H1 (cell line): ENCODE data around the gene CHP2. TPM values are rescaled to one million over a fixed set of nuclear protein-coding genes. Genes with fewer than 3 reads are reported as not detected.

Source experiments
- CTCF ChIA-PET: fragments of 300-600 bp; sonication (Branson Sonifier 250); formaldehyde crosslinking; loops from one replicate; lab custom pipeline; 2021; ENCODE audit not compliant: partially characterized antibody; lab: Charles Lee
- POLR2A ChIA-PET: fragments of 300-600 bp; sonication (Branson Sonifier 250); formaldehyde crosslinking; loops from one replicate; lab custom pipeline; 2021; ENCODE audit warnings: inconsistent platforms; ENCODE audit not compliant: partially characterized antibody; lab: Charles Lee
- DNase-seq, 2 experiments: peaks; one replicate each; pipeline versions ENCODE4 v3.0.0 to v3.0.0-alpha.2; 2010 to 2022; ENCODE audit warnings: low spot score in 2 of 2, low read depth in 1 of 2, mixed read lengths in 1 of 2
- FAIRE-seq: peaks from 2 replicates; lab custom pipeline; 2011; peaks lifted over from hg19 to GRCh38; lab: Jason Lieb, UNC
- H2AFZ ChIP-seq: 2 replicates; pipeline ENCODE4 v1.8.1; 2012; ENCODE audit warnings: low read length, inconsistent platforms
- H2AK5ac ChIP-seq: 2 replicates; pipeline ENCODE4 v1.6.1; 2013; ENCODE audit warnings: low read depth, low read length
- H2BK120ac ChIP-seq: replicated peaks from 2 replicates; pipeline ENCODE3; 2013; ENCODE audit warnings: low read depth, low read length, inconsistent platforms
- H2BK12ac ChIP-seq: 2 replicates; pipeline ENCODE4 v1.6.1; 2013; ENCODE audit warnings: low read depth, low read length
- H2BK15ac ChIP-seq: 2 replicates; pipeline ENCODE4 v1.6.1; 2013; ENCODE audit warnings: low read length
- H2BK20ac ChIP-seq: 2 replicates; pipeline ENCODE4 v1.6.1; 2013; ENCODE audit warnings: low read length
- H2BK5ac ChIP-seq: 2 replicates; pipeline ENCODE4 v1.6.1; 2013; ENCODE audit warnings: low read depth, low read length
- H3K14ac ChIP-seq: 2 replicates; pipeline ENCODE4 v1.6.1; 2013; ENCODE audit warnings: inconsistent platforms; ENCODE audit not compliant: insufficient read length
- H3K18ac ChIP-seq: 2 replicates; pipeline ENCODE4 v1.6.1; 2013; ENCODE audit warnings: low read length; ENCODE audit errors: extremely low read depth
- H3K23ac ChIP-seq: 2 replicates; pipeline ENCODE4 v1.6.1; 2013; ENCODE audit warnings: inconsistent platforms; ENCODE audit not compliant: insufficient read length
- H3K23me2 ChIP-seq: 2 replicates; pipeline ENCODE4 v1.6.1; 2013; ENCODE audit warnings: low read depth, low read length
- H3K27ac ChIP-seq: 2 replicates; pipeline ENCODE4 v1.6.1; 2011; ENCODE audit warnings: low read depth, low read length, inconsistent platforms
- H3K27me3 ChIP-seq, 4 experiments: replicated peaks in 1 of 4; 1 replicate in 1 of 4; 2 replicates in 3 of 4; pipeline versions ENCODE4 v1.6.1 to v1.8.1; 2011 to 2013; ENCODE audit warnings: low read length in 3 of 4, mild to moderate bottlenecking in 3 of 4, inconsistent platforms in 2 of 4, mixed read lengths in 2 of 4, moderate library complexity in 1 of 4; ENCODE audit not compliant: control insufficient read depth in 3 of 4, insufficient read depth in 3 of 4; ENCODE audit errors: extremely low read depth in 1 of 4
- H3K36me3 ChIP-seq, 4 experiments: 2 replicates each; pipeline versions ENCODE4 v1.6.1 to v1.8.1; 2011 to 2013; ENCODE audit warnings: mild to moderate bottlenecking in 4 of 4, low read length in 3 of 4, moderate library complexity in 2 of 4, control low read depth in 1 of 4, inconsistent platforms in 1 of 4; ENCODE audit not compliant: insufficient read depth in 4 of 4, control insufficient read depth in 2 of 4
- H3K4ac ChIP-seq: replicated peaks from 2 replicates; pipeline ENCODE3; 2013; ENCODE audit warnings: low read length, low read depth, mixed read lengths, inconsistent platforms; ENCODE audit not compliant: insufficient read length
- H3K4me1 ChIP-seq, 4 experiments: replicated peaks in 1 of 4; 1 replicate in 1 of 4; 2 replicates in 3 of 4; pipeline versions ENCODE4 v1.6.1 to v1.8.1; 2011 to 2013; ENCODE audit warnings: low read length in 3 of 4, inconsistent platforms in 2 of 4, mixed read lengths in 1 of 4; ENCODE audit not compliant: insufficient read depth in 4 of 4, control insufficient read depth in 3 of 4
- H3K4me2 ChIP-seq, 2 experiments: 2 replicates each; pipeline versions ENCODE4 v1.6.1 to v1.8.1; 2011 to 2013; ENCODE audit warnings: low read depth in 2 of 2, low read length in 2 of 2, control low read depth in 1 of 2, inconsistent platforms in 1 of 2, mild to moderate bottlenecking in 1 of 2; ENCODE audit not compliant: insufficient read depth in 1 of 2
- H3K4me3 ChIP-seq, 4 experiments: fragments of 200-600, 300-600 bp in 1 of 4; sonication (generic), shearing (Covaris generic), sonication (Bioruptor Twin) in 1 of 4; 2 replicates each; pipeline versions ENCODE4 v1.5.1 to v1.8.1; 2011 to 2016; ENCODE audit warnings: low read length in 4 of 4, low read depth in 3 of 4, control low read depth in 2 of 4, inconsistent platforms in 2 of 4, mild to moderate bottlenecking in 2 of 4, mixed read lengths in 1 of 4, moderate library complexity in 1 of 4; ENCODE audit not compliant: insufficient read depth in 2 of 4; ENCODE audit errors: extremely low read depth in 1 of 4
- H3K56ac ChIP-seq: replicated peaks from 2 replicates; pipeline ENCODE3; 2013; ENCODE audit warnings: low read depth, mild to moderate bottlenecking, mixed read lengths, low read length, inconsistent platforms; ENCODE audit not compliant: insufficient read length
- H3K79me1 ChIP-seq: 2 replicates; pipeline ENCODE4 v1.6.1; 2013; ENCODE audit warnings: low read depth, low read length, control low read depth
- H3K79me2 ChIP-seq, 2 experiments: 2 replicates each; pipeline versions ENCODE4 v1.6.1 to v1.8.1; 2012 to 2013; ENCODE audit warnings: low read length in 2 of 2, mild to moderate bottlenecking in 2 of 2, inconsistent platforms in 1 of 2; ENCODE audit not compliant: insufficient read depth in 2 of 2, control insufficient read depth in 1 of 2
- H3K9ac ChIP-seq, 4 experiments: replicated peaks in 1 of 4; 1 replicate in 1 of 4; 2 replicates in 3 of 4; pipeline versions ENCODE4 v1.6.1 to v1.8.1; 2011 to 2013; ENCODE audit warnings: low read depth in 3 of 4, low read length in 3 of 4, control low read depth in 2 of 4, mild to moderate bottlenecking in 2 of 4, moderate library complexity in 2 of 4, inconsistent platforms in 1 of 4; ENCODE audit errors: extremely low read depth in 1 of 4
- H3K9me3 ChIP-seq, 2 experiments: 2 replicates each; pipeline versions ENCODE4 v1.6.1 to v1.8.1; 2012 to 2013; ENCODE audit warnings: mild to moderate bottlenecking in 2 of 2, moderate library complexity in 2 of 2, control low read depth in 1 of 2, inconsistent platforms in 1 of 2, low read depth in 1 of 2, low read length in 1 of 2, mixed read lengths in 1 of 2; ENCODE audit not compliant: insufficient read depth in 2 of 2
- H4K20me1 ChIP-seq, 2 experiments: replicated peaks in 1 of 2; 2 replicates each; pipeline versions ENCODE3 to v1.8.1; 2011 to 2013; ENCODE audit warnings: inconsistent platforms in 2 of 2, low read length in 2 of 2, mild to moderate bottlenecking in 1 of 2; ENCODE audit not compliant: insufficient read depth in 2 of 2, control insufficient read depth in 1 of 2
- H4K5ac ChIP-seq: 2 replicates; pipeline ENCODE4 v1.6.1; 2013; ENCODE audit warnings: low read length, low read depth, mixed read lengths, inconsistent platforms; ENCODE audit not compliant: insufficient read length
- H4K8ac ChIP-seq: 2 replicates; pipeline ENCODE4 v1.8.0; 2013; ENCODE audit warnings: mild to moderate bottlenecking, moderate library complexity, low read length, inconsistent platforms; ENCODE audit not compliant: insufficient read depth; ENCODE audit errors: extremely low read depth
- H4K91ac ChIP-seq: replicated peaks from 2 replicates; pipeline ENCODE3; 2013; ENCODE audit warnings: low read length, mixed read lengths, inconsistent platforms; ENCODE audit not compliant: insufficient read length
- ZNF274 ChIP-seq: IDR thresholded peaks from 2 replicates; pipeline ENCODE4 v1.7.0; 2012; ENCODE audit warnings: low read length, borderline replicate concordance; ENCODE audit errors: extremely low read depth
- WGBS, 2 experiments: shearing (Covaris generic) in 1 of 2; methylation state at CpG; one replicate each; pipeline versions ENCODE4 v1.1.6 to v1.1.7; 2013 to 2015; ENCODE audit warnings: low lambda C conversion rate in 2 of 2, mixed read lengths in 2 of 2, inconsistent platforms in 1 of 2, low coverage in 1 of 2, missing lambda C conversion rate in 1 of 2; ENCODE audit not compliant: insufficient replicate concordance in 2 of 2, insufficient coverage in 1 of 2, insufficient read length in 1 of 2; ENCODE audit errors: extremely low coverage in 1 of 2, missing lambda C conversion rate in 1 of 2; 5-methylcytosine and 5-hydroxymethylcytosine counted together
- polyA plus RNA-seq, 7 experiments: library from polyadenylated mRNA; depleted of rRNA in 3 of 7; stranded (reverse) in 5 of 7; unstranded in 2 of 7; fragments of >200 nt in 5 of 7; fragments of 200-250 nt in 2 of 7; gene quantifications; 1 replicate in 5 of 7; 2 replicates in 1 of 7; 4 replicates in 1 of 7; pipeline versions ENCODE4 v1.2.1 to v1.2.3, GENCODE V29; 2011 to 2013; ENCODE audit warnings: missing spikeins in 2 of 7, mixed read lengths in 2 of 7
- total RNA-seq: library from RNA; stranded (reverse); fragmentation: NEBNext Ultra II Directional; extraction: Animal tissue kit (Norgen Biotek cat#: 25700); gene quantifications from 2 replicates; pipeline ENCODE4 v1.2.1, GENCODE V29; 2021

The CHP2 gene
- total and polyA plus RNA-seq, 2 of the 8 experiments (the other 6 are each of a cell fraction or from before 2014, with no cell fraction given), result 1.3 to 1.6 TPM

GRCh38 chr16:23745263-23745662 is 9.6 kb upstream of the CHP2 start:
- Histone ChIP-seq H3K27ac (no peak overlapping the region), H3K9ac (no peak overlapping the region)

More at GRCh38 chr16:23745263-23745662, 9.6 kb upstream of the CHP2 start:
- no peak overlapping the region for H2BK120ac ChIP-seq
- no peak overlapping the region for H3K18ac ChIP-seq
- H2BK5ac ChIP-seq, result no peak overlapping the region
- H3K23me2 ChIP-seq, result no peaks in the 10 kb centered on the region
- H3K36me3 ChIP-seq, result no peaks in the 10 kb centered on the region
- no peaks in the 10 kb centered on the region for H3K27me3 ChIP-seq
- FAIRE-seq (no peak), DNase-seq (no peak)
- H4K91ac ChIP-seq, result no peak overlapping the region
- H4K5ac ChIP-seq, result no peak overlapping the region
- H3K4ac ChIP-seq, result no peak overlapping the region
- ChIA-PET POLR2A (interaction anchor here (1.0 kb wide), 1 partner anchor 42 kb away, joined by 3 read pairs; no protein-coding TSS in a partner anchor), CTCF (interaction anchor here (0.7 to 1.3 kb wide), 5 partner anchors 10 to 759 kb away, joined by 3 to 4 read pairs (median 4); partner anchors contain the start of gene CHP2)
- 85% methylated on average over 4 of the region's 4 CpGs; no CpG with 5 or more reads in 1 of the 2 experiments for WGBS, 2 experiments
- no peak overlapping the region for H3K14ac ChIP-seq
- H2BK15ac ChIP-seq, result no peak overlapping the region
- no peak overlapping the region for H3K23ac ChIP-seq
- H2BK20ac ChIP-seq, result no peak overlapping the region
- no peak overlapping the region for H2AK5ac ChIP-seq
- no peak overlapping the region for H2AFZ ChIP-seq
- no peaks in the 10 kb centered on the region for H3K9me3 ChIP-seq
- H3K79me1 ChIP-seq, result no peaks in the 10 kb centered on the region
- no peaks in the 10 kb centered on the region for H3K79me2 ChIP-seq
- no peak overlapping the region for H4K8ac ChIP-seq
- H3K4me3 ChIP-seq, result no peak overlapping the region
- TF ChIP-seq ZNF274, result no peak
- TF ChIP-seq, all 59 proteins: peak for 0
- Histone ChIP-seq H2BK12ac (no peak overlapping the region), H3K4me1 (no peaks in the 10 kb centered on the region), H4K20me1 (no peaks in the 10 kb centered on the region), H3K56ac (no peak overlapping the region), H3K4me2 (no peak overlapping the region)
